ENCODE data around the gene CELF5.

DNA sequence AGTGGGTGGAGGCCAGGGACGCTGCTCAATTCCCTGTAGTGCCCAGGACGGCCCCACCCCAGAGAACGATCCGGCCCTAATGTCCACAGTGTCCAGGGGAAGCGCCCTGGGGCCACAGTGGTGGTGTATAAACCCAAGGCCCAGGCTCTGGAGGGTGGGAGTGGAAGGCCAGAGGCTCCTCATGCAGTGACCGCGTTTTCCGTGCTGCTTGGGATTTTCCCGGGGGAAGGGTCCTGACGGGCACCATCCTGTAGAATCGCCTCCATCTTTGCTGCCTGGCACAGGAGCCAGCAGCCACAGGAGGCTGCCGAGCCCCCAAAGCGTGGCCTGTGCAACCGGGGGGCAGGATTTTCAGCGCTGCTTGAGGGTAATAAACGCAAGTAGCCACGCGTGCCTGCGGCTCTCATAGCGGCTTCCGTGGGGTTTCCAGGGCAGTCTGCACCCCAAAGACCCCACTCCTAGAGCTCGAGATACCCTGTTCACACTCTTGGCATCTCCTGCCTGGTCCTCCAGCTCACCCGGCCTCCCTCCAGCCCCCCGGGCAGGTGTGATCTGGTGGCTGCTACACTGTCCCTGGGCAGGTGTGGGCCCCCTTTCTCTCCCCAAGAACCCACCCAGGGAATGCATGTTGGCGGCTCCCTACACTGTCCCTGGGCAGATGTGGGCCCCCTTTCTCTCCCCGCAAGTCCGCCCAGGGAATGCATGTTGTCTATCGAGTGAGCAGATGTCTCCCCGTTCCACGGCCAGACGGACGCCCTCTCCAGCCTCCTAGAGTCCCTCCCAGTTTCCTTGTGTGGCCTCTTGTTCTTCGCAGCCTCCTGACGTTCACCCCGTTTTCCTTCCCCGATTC lies 36.6 kb upstream of the CELF5 start:
- TF ChIP-seq, protein P1, sequence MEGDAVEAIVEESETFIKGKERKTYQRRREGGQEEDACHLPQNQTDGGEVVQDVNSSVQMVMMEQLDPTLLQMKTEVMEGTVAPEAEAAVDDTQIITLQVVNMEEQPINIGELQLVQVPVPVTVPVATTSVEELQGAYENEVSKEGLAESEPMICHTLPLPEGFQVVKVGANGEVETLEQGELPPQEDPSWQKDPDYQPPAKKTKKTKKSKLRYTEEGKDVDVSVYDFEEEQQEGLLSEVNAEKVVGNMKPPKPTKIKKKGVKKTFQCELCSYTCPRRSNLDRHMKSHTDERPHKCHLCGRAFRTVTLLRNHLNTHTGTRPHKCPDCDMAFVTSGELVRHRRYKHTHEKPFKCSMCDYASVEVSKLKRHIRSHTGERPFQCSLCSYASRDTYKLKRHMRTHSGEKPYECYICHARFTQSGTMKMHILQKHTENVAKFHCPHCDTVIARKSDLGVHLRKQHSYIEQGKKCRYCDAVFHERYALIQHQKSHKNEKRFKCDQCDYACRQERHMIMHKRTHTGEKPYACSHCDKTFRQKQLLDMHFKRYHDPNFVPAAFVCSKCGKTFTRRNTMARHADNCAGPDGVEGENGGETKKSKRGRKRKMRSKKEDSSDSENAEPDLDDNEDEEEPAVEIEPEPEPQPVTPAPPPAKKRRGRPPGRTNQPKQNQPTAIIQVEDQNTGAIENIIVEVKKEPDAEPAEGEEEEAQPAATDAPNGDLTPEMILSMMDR (IDR thresholded peaks at IDR 0.05 in 4 of 5, conservative IDR thresholded peaks at IDR 0.05 in 1 of 5), result no peak
- TF ChIP-seq POLR2A (IDR thresholded peaks at IDR 0.05), result no peak

Measured in gastrocnemius medialis (tissue), 4 donors.